Measurements from ENCODE around the gene SLC11A2.
"Not testable (repeated sequence)": the region's sequence is repeated elsewhere in the genome, so short reads cannot be mapped to it uniquely, and the experiment has no call there.

Gene SLC11A2

GRCh38 chr12:50936821-50937530, 89.2 kb downstream of the SLC11A2 start:
- no peak for DNase-seq

DNA sequence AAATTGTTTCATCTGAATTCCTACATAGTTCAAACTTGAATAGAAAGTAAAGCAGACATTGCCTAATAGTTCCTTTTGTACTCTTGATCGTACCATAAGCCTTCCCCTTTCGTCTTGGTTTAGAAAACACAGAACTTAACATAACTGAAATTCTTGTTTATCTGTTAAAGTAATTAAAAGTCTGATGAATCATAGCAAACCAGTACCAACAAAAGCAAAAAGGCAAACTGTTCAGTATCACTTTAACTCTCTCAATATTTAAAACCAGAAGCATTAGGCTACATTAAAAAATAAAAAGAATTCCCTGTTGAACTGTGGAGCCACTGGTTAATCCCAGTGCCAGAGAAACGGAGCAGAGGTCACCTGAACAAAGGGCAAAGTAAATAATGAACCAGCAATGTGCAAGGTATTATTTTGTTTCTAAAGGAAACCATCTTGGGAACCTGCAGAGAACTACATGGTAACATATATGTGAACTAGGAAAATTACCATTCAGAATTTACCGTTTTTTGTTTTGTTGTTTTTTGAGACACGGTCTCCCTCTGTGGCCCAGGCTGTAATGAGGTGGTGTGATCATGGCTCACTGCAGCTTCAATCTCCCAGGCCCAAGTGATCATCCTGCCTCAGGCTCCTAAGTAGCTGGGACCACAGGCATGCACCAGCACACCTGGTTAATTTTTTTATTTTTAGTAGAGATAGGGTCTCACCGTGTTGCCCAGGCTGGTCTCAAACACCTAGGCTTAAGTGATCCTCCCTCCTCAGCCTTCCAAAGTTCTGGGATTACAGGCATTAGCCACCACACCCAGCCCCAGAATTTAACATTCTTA, 91.0 kb downstream of the SLC11A2 start:
- no peak for DNase-seq

DNA sequence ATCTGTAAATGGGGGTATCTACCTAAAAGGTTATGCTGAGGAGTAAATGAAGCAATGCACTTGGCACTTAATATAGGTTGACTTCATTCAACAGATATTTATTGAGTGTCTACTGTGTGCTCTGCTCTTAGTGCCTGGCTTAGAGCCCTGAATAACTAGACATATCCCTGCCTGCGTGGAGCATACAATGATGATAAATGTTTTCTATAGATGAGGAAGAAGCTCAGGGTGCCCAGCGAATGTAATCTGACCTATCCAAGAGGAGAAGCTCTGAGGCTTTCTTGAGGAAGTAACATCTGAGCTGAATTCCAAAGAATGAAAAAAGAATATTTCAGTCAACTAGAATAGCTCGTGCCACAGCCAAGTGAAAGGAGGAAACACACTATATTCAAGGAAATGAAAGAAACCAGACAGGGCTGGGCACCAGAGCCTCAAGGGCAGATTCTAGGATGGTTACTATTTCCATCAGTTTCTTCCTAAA, 91.8 kb downstream of the SLC11A2 start:
- DNase-seq: no peak

DNA sequence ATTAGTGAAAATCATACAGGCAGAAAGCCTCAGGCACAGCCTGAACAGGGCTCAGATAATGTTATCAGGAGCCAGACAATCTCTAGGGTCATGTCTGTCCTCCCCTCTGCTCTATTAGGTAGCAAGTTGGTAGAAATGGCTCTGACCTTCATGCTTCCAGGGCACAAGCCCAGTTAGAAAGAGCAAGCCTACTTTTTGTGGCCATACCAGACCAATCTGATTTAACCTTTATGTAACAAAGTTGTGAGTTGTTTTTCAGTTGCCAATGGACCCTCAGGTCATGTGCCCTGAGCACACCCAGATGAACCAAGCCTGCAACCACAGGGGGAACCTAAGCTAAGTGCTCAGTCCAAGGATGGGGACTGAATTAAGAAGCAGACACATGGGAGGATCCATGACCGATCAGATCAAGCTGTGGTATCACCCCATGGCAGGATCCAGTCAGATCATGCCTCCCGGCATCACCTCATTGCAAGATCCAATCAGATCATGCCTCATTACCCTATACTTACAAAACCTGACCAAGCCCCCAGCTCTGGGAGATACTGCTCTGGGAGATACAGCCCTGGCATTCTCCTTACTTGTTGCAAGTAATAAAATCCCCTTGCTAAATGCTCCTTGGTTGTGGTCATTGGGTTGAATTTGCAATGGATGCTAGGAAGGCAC, 92.6 kb downstream of the SLC11A2 start:
- DNase-seq: no peak

DNA sequence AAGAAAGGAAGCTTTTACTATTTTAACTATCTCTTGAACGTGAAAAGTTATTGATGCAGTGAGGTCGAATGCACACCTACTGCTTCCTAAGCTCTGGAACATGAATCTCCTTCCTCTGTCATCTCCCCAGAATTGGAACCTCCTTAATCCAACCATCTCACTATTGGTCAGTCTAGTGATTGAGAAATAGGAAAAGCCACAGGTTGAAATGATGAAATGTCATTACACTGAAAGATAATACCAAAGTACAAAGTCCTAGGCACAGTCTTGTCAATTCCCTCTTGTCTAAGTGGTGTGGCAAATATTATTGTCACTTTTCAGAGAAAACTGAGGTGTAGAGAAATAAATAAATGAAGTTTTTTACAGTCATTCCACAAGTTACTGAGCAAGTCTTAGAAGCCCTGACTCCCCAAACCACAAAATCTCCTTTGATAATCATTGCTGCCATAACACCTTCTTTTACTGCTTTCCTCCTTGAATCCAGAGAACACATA, 93.3 kb downstream of the SLC11A2 start:
- no peak for DNase-seq

GRCh38 chr12:50930477-50930876, 95.7 kb downstream of the SLC11A2 start:
- DNase-seq: not testable (repeated sequence)

- no peak for DNase-seq
Measured at GRCh38 chr12:50929831-50930230, 96.4 kb downstream of the SLC11A2 start.
